Measurements from ENCODE around the gene KRT33A.

Gene KRT33A

GRCh38 chr17:41308251-41308917 is 42.2 kb downstream of the KRT33A start:
- TF ChIP-seq, protein P1, sequence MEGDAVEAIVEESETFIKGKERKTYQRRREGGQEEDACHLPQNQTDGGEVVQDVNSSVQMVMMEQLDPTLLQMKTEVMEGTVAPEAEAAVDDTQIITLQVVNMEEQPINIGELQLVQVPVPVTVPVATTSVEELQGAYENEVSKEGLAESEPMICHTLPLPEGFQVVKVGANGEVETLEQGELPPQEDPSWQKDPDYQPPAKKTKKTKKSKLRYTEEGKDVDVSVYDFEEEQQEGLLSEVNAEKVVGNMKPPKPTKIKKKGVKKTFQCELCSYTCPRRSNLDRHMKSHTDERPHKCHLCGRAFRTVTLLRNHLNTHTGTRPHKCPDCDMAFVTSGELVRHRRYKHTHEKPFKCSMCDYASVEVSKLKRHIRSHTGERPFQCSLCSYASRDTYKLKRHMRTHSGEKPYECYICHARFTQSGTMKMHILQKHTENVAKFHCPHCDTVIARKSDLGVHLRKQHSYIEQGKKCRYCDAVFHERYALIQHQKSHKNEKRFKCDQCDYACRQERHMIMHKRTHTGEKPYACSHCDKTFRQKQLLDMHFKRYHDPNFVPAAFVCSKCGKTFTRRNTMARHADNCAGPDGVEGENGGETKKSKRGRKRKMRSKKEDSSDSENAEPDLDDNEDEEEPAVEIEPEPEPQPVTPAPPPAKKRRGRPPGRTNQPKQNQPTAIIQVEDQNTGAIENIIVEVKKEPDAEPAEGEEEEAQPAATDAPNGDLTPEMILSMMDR (conservative IDR thresholded peaks at IDR 0.05; ENCODE audit: low read depth, low read length), result no peak
- DNase-seq (ENCODE audit: low read depth), result no peak
- H3K4me3 ChIP-seq (ENCODE audit: low read length), result no peak overlapping the region

- TF ChIP-seq, protein P1 (conservative IDR thresholded peaks at IDR 0.05; ENCODE audit: low read depth, low read length), result no peak
- no peak overlapping the region for H3K4me3 ChIP-seq (ENCODE audit: low read length)
- DNase-seq (ENCODE audit: low read depth), result no peak
Measured at GRCh38 chr17:41307647-41308046, 43.0 kb downstream of the KRT33A start.

DNA sequence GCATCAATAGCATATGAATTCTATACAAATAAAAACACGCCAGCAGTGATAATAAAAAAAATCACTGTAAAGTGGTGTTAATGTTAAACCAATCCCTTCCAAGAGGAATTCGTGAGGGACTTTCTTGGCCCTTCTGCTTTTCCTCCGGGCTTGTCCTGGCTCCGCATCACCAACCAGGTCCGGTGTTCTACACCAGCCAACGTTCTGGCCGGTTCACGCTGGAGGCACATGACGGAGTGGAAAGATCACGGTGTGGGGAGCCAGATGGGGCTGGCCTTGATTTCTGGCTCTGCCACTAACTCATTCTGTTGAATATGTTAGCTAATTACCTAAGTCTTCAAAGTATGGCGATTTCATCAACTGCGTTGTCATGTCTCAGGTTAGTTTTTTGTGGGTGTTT is 46.5 kb downstream of the KRT33A start:
- no peak overlapping the region for H3K4me3 ChIP-seq (ENCODE audit: low read length)
- TF ChIP-seq, protein P1 (conservative IDR thresholded peaks at IDR 0.05; ENCODE audit: low read depth, low read length), result no peak
- DNase-seq (ENCODE audit: low read depth), result no peak

DNA sequence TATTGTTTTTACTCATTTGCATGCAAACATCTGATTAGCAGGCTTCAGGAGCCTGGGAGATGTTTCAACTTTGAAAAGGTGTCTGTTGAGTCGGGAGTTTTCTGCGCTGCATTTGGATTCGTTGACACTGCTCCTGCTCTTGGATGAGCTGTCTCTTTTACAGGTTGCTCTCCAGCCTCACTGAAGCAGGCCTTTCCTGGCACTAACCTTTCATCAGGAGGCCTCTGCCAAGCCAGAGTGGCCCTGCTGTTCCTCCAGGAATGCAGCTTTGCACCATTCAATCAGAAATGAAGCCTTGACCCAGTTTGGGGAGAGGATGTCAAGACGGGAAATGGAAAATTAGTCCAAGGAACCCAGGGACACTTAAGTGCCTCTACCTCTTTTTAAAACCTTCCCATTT is 47.6 kb downstream of the KRT33A start:
- no peak for DNase-seq (ENCODE audit: low read depth)
- H3K4me3 ChIP-seq (ENCODE audit: low read length), result no peak overlapping the region
- TF ChIP-seq, protein P1 (conservative IDR thresholded peaks at IDR 0.05; ENCODE audit: low read depth, low read length), result no peak

DNA sequence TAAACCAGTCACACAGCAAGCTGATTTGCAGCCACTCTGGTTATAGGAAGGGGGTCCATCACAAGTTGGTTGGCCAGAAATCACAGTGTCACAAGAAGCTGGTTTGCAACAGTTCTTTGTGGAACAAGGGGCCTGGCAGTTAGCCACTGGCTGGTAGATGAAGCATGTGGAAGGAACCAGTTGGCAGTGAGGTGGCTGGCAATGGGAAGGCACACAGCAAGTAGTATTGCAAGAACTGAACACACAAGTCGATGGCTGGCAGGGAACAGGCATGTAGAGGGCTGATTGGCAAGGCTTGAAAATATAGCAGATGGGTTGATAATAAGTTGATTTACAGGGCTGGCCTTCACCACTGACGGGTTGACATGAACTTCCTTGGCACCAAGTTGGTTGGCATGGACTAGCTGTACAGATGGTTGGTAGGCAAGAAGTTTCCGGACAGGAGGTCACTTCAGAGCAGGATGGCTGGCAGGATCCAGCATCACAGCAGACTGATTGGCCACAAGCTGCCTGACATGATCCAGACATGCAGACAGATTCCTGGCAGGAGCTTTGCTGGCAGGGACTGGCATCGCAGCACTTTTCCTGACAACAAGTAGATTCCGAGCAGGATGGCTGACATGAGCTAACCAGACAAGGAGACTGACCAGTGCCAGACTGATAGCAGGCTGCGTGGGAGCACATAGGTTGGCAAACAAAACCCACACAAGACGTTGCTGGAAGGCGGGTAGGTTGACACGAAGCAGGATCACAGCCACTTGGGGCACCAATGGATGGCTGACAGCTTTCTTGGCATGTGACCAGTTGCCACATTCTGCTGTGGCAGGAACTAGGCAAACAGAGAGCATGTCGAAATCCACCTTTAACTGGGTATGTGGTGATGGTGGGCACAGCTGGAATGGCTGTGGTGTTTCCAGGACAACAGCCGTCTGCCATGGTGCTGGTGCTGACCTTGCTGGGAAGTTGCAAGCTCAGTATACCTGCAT is 48.4 kb downstream of the KRT33A start, which contains the start of gene KRTAP29-1:
KRTAP29-1 (minus strand) TSS at position 936 of the 986 bp plus-strand sequence; CDS start at position 936, 0 bp downstream.
- no peak within 1 kb of the TSS for H3K4me3 ChIP-seq (ENCODE audit: low read length)
- TF ChIP-seq, protein P1 (conservative IDR thresholded peaks at IDR 0.05; ENCODE audit: low read depth, low read length), result no peak
- no peak for DNase-seq (ENCODE audit: low read depth)

- no peak for DNase-seq (ENCODE audit: low read depth)
- no peak overlapping the region for H3K4me3 ChIP-seq (ENCODE audit: low read length)
- TF ChIP-seq, protein P1 (conservative IDR thresholded peaks at IDR 0.05; ENCODE audit: low read depth, low read length), result no peak
Measured at GRCh38 chr17:41301204-41301790, 49.3 kb downstream of the KRT33A start.

Measured in retinal pigment epithelial cell (primary cell).